ENCODE measurements around the gene CLTA.
"Not testable (repeated sequence)": the region's sequence is repeated elsewhere in the genome, so short reads cannot be mapped to it uniquely, and the experiment has no call there.

CLTA gene

DNA sequence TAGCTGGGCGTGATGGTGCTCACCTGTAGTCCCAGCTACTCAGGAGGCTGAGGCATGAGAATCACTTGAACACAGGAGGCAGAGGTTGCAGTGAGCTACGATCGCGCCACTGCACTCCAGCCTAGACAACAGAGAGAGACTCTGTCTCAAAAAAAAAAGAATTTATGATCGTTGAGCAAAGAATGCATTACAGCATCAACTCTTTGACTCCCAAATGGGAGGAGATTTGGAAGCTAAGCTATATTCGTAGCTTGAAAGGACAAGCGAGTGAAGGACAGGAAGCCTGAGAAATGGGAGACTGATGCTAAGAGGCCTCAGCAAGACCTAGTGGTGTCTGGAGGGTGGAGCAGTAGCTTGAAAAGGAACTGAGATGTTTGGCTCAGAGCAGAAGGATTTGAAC lies 31.8 kb upstream of the CLTA start:
- DNase-seq, result no peak

DNA sequence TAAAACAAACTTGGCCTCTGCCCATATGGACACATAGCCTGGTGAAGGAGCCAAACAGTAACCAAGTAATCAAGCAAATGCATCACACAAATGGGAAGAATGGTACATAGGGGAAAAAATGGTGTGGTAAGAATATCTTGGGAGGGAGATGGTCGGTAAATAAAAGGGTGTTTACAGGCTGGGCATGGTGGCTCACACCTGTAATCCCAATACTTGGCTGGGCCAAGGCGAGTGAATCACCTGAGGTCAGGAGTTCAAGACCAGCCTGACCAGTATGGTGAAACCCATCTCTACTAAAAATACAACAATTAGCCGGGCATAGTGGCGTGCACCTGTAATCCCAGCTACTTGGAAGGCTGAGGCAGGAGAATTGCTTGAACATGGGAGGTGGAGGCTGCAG lies 31.2 kb upstream of the CLTA start:
- not testable (repeated sequence) for DNase-seq

DNA sequence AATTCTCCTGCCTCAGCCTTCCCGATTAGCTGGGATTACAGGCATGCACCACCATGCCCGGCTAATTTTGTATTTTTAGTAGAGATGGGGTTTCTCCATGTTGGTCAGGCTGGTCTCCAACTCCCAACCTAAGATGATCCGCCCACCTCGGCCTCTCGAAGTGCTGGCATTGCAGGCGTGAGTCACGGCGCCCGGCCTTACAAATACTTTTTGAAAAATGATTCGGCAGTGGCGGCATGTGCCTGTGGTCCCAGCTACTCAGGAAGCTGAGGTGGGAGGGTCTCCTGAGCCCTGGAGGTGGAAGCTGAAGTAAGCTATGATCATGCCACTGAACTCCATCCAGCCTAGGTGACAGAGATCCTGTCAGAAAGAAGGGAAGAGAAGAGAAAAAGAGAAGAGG lies 30.6 kb upstream of the CLTA start:
- not testable (repeated sequence) for DNase-seq

DNA sequence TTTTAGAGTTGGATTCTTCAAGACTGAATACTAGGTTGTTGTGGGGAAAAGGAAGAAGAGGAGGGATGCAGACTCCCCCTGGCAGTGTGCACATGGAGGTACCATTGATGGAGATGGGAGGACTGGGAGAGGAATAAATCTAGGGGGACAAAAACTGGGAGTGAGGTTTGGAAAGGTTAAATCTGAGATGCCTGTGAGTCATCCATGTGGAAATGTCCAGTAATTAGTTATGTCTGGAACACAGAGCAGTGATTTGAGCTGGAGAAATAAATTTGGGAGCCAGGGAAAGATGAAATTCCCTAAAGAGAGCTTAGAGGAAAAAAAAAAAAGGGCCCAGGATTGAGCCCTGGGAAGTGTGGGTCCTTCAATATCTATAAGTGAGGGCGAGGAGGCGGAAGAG lies 29.5 kb upstream of the CLTA start:
- no peak for DNase-seq

DNA sequence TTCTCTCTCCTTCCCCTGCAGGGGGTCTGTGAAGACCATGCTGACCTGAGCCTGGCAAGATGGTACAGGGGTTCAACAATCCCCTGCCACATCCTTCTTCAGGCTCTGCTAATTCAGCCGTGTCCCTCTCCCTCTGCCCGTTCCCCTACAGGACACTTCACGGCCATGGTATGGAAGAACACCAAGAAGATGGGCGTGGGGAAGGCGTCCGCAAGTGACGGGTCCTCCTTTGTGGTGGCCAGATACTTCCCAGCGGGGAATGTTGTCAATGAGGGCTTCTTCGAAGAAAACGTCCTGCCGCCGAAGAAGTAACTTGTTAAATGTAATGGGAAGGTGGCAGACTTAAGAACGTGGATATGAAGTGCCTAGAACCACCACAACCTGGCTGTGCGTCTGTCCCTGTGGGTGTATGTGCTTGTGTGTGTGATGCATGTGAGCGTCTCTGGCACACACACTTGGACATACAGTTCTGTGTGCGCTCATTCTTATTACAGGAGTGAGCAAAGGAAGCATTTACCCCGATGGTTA lies 28.4 kb upstream of the CLTA start:
- DNase-seq, result no peak

DNA sequence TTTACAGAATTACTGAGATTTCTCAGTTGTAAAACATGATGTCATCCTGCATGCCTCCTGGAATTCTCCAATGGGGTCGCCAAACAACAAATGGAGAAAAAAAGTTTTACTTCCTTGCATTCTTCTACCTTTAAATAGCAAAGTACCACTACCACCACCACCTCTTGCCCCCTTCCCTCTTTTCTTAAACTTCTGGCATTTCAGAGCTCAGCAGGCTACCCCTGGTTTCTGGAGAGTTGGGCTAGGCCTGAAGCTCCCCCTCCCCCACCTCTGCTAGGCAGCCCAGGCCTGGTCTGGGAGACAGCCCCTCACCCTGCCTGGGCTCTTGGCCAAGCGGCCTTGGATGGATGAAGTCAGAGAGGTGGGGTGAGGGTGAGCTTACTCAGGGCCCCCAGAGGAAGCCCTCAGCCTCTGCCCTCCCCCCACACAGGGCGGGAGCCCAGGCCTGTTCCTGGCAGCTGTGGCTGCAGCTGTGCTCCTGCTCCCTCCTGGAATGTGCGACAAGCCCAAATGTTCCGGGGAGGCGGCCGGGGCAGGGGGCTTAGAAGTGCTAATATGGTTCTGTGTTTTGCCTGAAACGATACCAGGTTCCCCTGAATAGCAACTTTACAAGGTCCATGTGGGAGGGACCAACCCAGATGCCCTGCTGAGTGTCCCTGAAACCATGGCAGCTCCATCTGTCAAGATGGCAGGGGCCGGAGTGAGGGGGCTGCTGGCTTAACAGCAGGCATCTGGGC lies 27.5 kb upstream of the CLTA start:
- DNase-seq, result no peak

DNA sequence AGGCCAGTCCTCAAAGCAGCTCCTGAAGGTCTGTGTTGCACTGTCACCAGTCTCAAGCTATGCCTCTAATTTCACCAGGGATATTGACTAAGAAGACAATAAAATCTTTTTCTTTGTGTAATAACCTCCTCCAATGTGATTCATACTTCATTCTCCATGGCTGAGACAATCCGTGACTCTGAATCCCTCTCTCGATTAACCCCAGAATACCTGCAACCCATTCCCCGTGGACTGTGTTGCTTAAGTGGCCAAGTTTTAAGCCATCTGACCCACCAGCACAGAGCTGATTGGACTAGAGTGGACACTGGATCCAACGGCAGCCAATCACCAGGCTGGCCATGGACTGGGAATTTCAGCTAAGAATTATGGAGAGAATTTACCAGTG lies 26.9 kb upstream of the CLTA start:
- no peak for DNase-seq

DNA sequence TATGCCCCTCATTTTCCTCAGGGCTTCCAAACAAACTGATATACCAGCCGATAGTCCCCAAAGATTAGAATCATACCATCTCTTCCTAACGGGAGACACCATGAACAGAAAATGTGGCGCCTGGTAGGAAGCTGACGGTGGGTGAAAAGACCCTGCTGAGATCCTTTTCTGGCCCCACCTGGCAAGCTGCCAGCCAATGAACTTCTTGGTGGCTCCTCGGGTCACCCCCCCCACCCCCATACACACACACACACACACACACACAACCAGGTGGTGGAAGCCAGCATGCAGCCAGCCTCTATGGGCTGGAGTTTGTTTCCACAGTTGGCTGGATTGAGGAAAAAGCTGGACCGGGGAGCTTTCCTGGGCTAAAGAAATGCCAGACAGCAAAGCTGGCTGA lies 26.3 kb upstream of the CLTA start:
- DNase-seq, result no peak

DNA sequence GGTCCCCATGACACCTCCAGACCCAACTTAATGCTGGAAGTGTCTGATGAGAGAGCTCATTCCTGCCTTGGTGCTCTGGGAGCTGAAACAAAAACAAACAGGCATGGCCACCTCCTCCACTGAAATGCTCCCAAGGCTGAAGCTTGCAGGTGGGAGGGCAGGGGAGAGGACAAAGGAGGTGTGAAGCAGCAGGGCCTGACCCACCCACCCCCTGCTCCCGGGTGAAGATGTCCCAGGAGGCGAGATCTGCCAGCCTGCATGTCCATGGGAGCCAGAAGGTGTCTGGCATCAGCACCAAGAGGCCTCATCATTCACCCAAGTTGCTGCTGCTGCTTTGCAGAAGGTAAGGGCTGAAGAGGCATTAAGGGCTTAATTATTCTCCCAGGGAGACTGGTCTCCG lies 25.7 kb upstream of the CLTA start:
- no peak for DNase-seq

DNA sequence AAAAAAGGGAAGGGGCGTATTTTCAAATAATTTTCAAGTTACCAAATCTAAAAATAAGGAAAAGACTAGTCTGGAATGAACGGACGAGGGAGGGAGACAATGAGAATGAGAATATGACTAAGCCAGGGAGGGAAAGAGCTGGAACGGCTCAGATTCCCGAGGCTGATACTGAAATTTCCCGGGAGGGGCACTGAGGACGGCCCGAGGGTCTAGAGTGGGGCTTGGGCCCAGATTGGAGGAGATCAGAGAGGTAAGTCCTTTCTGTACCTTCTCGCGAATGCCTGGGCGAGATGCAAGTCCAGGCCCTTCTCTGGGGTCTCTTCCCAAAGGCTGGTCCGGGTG lies 24.9 kb upstream of the CLTA start:
- DNase-seq, result no peak

DNA sequence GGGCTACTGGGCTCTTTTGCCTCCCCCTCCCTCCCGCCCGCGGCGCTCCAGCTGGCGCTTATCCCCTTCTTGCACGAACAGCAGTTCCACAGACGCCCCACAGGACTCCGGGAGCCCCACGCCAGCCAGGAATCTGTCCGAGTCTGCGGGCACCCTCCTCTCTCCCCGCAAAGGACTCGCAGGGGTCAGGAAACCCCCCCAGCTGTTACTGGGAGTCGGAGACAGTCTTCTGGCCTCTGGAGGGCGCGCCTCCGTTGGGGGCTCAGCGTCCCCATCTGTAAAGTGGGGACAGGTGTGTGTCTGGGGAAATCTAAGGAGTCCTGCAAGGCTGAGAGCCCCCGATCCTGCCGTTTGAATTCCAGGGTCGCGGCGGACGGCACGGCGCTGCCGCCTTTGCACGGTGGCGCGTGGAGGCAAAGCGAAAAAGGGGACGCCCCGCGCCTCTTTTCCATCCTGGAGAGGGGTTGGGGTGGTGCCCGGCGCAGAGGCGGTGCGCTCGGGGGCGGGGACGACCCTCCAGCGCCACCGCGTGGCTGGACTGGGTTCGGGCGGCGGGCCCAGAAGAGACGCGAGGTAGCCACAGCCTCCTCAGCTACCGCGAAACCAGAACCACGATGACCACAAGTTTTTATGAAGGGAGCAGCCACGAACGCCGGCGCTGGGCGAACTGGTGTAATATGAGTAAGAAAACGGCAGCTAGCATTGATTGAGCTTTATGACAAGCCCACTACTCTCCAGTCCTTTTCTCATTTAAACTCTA lies 24.4 kb upstream of the CLTA start:
- no peak for DNase-seq

DNA sequence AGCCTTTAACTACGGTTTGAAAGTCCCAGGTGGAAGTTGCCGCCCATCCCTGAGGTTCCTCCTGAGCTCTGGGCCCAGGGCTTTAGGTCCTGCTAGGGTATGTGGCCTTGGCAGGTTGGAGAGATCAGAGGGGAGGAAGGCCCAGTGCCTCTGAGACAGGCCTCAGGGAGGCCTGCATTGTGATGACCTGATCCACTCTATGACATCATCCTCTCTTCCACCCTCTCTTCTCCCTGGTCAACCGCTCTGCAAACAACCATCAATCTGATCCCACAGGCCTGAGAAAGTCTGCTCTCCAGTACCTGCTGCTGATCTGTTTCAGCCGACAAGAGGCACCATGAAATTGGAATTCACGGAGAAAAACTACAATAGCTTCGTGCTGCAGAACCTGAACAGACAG lies 21.6 kb upstream of the CLTA start, which contains the start of gene CCIN:
CCIN (plus strand) TSS at position 223 of the 400 bp plus-strand sequence; CDS start at position 338, 115 bp downstream.
- DNase-seq, result no peak

DNA sequence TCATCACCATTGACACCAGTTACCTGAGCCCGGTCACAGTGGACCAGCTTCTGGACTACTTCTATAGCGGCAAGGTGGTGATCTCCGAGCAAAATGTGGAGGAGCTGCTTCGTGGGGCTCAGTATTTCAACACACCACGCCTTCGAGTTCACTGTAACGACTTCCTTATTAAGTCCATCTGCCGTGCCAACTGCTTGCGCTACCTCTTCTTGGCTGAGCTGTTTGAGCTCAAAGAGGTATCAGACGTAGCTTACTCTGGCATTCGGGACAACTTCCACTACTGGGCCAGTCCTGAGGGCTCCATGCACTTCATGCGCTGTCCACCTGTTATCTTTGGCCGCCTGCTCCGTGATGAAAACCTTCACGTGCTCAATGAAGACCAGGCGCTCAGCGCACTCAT lies 21.0 kb upstream of the CLTA start:
- no peak for DNase-seq

DNA sequence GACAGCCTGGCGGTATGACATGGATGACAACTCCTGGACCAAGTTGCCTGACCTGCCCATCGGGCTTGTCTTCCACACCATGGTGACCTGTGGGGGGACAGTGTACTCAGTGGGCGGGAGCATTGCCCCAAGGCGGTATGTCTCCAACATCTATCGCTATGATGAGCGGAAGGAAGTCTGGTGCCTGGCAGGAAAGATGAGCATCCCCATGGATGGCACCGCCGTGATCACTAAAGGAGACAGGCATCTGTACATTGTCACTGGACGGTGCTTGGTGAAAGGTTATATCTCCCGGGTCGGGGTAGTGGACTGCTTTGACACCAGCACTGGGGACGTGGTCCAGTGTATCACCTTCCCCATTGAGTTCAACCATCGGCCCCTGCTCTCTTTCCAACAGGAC lies 20.2 kb upstream of the CLTA start:
- DNase-seq, result no peak

DNA sequence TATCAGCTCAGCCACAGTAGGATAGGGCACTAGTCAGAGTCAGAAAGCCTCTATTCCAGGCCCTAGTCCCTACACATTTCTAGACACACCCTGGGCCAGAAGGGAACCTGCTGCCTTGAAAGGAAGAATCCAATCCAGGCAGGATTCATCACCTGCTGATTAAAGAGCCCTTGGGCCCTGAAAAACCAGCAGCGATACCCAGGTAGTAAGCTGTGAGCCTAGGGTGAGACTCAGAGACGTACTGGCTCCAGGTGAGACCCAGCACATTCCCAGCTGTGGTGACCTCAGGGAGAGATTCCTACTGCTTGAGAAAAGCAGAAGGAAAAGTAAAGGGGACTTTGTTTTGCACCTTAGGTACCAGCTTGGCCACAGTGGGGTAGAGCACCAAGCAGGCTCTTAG lies 16.9 kb upstream of the CLTA start:
- no peak for DNase-seq

DNA sequence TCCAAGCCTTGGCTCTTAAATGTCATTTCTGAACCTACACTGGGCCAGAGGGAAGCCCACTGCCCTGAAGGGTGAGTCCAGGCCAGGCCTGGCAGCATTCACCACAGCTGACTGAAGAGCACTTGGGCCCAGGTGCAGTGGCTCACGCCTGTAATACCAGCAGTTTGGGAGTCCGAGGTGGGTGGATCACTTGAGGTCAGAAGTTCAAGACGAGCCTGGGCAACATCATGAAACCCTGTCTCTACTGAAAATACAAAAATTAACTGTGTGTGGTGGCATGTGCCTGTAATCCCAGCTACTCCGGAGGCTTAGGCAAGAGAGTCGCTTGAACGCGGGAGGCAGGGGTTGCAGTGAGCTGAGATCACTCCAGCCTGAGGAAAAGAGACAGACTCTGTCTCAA lies 16.4 kb upstream of the CLTA start:
- DNase-seq, result no peak

DNA sequence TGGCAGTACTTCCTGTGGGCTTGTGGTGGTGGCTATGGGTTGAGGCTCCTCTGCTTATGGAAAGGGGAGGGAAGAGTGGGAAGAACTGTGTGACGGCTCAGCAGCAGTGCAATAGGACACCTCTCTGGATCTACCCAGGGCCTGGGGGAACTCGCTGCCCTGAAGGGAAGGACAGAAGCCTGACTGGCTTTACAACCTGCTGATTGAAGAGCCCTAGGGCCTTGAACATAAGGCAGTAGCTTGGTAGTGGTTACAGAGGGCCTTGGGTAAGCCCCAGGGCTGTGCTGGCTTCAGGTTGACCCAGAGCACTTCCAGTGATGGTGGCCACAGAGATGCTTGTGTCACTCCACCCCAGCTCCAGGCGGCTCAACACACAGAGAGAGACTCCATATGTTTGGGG lies 16.0 kb upstream of the CLTA start:
- no peak for DNase-seq

DNA sequence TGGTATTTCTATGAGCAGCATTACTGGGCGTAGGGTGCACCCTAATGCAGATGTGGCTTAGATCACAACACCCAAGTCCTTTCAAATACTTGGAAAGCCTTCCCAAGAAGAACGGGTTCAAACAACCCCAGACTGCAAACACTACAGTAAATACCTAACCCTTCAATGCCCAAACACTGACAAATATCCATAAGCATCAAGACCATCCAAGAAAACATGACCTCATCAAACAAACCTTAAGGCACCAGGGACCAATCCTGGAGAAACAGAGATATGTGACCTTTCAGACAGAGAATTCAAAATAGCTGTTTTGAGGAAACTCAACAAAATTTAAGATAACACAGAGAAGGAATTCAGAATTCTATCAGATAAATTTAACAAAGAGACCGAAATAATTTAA lies 15.5 kb upstream of the CLTA start:
- not testable (repeated sequence) for DNase-seq

DNA sequence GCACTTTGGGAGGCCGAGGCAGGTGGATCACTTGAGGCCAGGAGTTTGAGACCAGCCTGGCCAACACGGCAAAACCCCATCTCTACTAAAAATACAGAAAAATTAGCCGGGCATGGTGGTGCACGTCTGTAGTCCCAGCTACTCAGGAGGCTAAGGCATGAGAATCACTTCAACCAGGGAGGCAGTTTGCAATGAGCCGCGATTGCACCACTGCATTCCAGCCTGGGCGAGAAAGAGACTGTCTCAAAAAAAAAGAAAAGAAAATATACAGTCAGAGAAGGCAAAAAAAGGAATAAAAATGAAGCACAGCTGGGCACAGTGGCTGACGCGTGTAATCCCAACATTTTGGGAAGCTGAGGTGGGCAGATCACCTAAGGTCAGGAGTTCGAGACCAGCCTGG lies 14.2 kb upstream of the CLTA start:
- not testable (repeated sequence) for DNase-seq

DNA sequence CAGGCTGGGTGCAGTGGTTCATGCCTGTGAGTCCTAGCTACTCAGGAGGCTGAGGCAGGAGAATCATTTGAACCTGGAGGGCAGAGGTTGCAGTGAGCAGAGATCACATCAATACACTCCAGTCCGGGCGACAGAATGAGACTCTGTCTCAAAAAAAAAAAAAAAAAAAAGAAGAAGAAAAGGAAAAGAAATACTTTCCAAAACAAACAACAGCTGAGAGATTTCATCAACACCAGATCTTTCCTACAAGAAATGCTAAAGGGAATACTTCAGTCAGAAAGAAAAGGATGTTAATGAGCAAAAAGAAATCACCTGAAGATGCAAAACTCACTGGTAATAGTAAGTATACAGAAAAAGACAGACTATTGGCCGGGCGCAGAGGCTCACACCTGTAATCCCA lies 13.2 kb upstream of the CLTA start:
- DNase-seq, result no peak

DNA sequence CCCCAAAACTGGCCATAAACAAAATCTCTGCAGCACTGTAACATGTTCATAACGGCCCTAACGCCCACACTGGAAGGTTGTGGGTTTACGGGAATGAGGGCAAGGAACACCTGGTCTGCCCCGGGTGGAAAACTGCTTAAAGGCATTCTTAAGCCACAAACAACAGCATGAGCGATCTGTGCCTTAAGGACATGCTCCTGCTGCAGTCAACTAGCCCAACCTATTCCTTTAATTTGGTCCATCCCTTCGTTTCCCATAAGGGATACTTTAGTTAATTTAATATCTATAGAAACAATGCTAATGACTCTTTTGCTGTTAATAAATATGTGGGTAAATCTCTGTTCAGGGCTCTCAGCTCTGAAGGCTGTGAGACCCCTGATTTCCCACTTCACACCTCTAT lies 10.5 kb upstream of the CLTA start:
- DNase-seq, result not testable (repeated sequence)

DNA sequence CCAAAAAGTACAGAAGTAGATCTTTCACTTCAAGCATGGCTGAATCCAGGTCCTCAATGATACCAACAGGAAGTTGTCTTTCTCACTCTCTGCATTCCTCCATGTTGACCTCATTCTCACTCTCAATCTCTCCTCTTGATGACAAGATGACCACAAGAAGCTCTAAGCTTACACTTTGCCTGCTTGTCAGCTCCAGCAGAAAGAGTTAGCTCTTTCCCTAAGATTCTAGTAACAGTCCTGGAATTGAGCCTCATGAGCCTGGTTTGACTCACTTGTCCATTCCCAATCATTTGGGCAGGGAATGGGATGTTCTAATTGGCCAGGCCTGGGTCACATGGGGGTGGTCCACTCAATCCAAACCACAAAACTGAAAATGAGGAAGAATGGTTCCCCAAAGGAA lies 3.3 kb upstream of the CLTA start:
- no peak for DNase-seq

DNA sequence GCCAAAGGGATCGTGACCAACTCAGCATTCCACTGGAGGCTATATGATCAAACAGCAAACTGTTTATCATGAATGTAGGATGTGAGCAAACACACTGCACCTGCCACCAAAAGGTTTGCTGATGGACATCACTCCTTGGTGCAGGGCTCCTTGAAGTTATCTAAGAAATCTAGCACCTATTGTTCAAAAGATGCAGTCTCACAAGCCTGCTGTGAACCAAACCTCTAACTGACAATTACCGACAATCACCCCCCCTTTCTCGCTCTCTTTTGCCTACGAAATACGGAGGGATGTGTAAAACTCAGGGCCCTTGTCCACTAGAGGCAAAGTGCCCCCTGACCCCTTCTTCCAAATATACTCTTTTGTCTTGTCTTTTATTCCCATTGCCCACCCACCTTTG lies 2.5 kb upstream of the CLTA start:
- DNase-seq, result no peak

DNA sequence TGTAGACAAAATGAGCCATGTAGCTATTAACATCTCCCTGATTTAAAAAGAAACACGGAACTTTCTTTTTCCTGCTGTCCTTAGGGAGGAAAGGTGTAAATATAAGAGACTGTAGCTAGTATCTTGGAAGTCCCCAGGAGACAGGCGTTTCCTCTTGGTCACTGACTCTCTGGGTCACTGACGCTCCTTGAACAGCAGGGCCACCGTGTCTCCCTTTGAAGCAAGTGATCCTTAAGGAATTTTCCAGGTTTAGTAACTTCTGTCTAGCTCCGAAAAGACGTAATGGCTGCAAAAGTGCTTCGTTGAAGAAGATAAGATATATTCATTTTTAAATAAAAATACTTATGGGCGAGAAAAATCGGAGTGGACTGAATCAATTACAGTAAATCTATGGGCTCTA lies 745 bp upstream of the CLTA start:
- no peak for DNase-seq

DNA sequence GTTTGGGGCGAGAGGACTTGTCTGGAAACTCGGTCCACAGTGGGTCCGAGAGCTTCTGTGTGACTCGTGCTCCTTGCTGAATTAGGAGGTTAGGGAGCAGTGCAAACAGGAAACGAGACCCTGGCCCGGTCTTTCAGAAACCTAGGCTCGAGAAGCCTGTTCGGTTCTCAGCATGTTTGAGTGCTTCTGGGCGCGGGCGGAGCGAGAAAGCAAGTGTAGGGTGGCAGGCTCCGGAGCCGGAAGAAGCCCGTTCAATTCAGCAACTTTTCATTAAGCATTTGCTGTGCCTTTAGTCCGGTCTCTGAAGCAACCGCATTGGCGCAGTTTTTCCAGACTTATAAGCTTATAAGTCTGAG lies 547 bp downstream of the CLTA start:
- DNase-seq, result no peak

All from NCI-H1105 (cell line).